Measurements from ENCODE around the gene KIF26A. TPM values are rescaled to one million over a fixed set of nuclear protein-coding genes. Genes with fewer than 3 reads are reported as not detected.

KIF26A gene
- total RNA-seq, 1 donor from 2014 or later, result 0.46 TPM

DNA sequence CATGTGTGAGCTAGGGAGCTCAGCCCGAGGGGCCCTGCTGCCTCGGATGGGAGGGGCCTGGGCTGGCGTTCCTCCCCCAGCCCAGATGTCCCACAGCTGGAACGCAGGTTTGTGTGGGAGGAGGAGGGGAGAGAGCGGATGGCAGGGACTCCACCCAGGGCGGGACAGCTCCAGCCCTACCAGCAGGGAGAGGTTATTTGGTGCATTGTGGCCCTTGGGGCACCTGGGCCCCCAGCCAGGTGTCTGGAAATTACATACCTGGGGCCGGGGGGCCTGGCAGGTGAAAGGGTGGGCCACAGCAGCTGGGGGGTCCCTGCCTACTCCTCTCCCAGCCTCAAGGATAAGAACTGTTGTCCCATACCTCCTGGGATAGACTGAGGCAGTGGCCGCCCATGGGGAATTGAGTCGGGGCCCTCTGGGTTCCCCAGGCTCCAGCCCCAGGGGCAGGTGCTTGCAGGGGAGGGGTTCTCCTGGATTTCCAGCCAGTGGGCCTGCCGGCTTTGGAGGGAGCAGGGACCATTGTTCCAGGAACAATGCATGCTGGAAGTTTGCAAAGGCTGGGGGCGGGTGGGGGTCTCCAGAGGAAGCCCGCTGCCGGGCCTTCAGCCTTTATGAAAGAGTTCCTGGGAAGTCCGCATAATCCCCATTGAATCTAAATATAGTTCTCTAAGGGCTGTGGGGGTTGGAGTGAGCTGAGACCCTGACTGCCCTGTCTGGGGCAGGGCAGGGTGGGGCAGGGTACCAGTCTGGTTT is 1.2 kb downstream of the KIF26A start:
- DNase-seq (ENCODE audit: low read depth), result no peak
- H3K4me3 ChIP-seq (ENCODE audit: low read depth, low read length), result no peak overlapping the region
- TF ChIP-seq, protein P1, sequence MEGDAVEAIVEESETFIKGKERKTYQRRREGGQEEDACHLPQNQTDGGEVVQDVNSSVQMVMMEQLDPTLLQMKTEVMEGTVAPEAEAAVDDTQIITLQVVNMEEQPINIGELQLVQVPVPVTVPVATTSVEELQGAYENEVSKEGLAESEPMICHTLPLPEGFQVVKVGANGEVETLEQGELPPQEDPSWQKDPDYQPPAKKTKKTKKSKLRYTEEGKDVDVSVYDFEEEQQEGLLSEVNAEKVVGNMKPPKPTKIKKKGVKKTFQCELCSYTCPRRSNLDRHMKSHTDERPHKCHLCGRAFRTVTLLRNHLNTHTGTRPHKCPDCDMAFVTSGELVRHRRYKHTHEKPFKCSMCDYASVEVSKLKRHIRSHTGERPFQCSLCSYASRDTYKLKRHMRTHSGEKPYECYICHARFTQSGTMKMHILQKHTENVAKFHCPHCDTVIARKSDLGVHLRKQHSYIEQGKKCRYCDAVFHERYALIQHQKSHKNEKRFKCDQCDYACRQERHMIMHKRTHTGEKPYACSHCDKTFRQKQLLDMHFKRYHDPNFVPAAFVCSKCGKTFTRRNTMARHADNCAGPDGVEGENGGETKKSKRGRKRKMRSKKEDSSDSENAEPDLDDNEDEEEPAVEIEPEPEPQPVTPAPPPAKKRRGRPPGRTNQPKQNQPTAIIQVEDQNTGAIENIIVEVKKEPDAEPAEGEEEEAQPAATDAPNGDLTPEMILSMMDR (conservative IDR thresholded peaks at IDR 0.05; ENCODE audit: low read depth, low read length), result no peak

- DNase-seq (ENCODE audit: low read depth), result no peak
- no peak overlapping the region for H3K4me3 ChIP-seq (ENCODE audit: low read depth, low read length)
- TF ChIP-seq, protein P1 (conservative IDR thresholded peaks at IDR 0.05; ENCODE audit: low read depth, low read length), result no peak
These were observed 1.8 kb downstream of the KIF26A start for GRCh38 chr14:104140213-104140462.

- TF ChIP-seq, protein P1 (conservative IDR thresholded peaks at IDR 0.05; ENCODE audit: low read depth, low read length), result no peak
- DNase-seq (ENCODE audit: low read depth), result no peak
These were observed 2.3 kb downstream of the KIF26A start for GRCh38 chr14:104140463-104141331.

GRCh38 chr14:104141621-104142091 is 3.3 kb downstream of the KIF26A start:
- H3K4me3 ChIP-seq (ENCODE audit: low read depth, low read length), result no peak overlapping the region
- DNase-seq (ENCODE audit: low read depth), result no peak
- TF ChIP-seq, protein P1 (conservative IDR thresholded peaks at IDR 0.05; ENCODE audit: low read depth, low read length), result no peak

More at GRCh38 chr14:104140463-104141331, 2.3 kb downstream of the KIF26A start:
- H3K4me3 ChIP-seq (ENCODE audit: low read depth, low read length), result no peak overlapping the region

GRCh38 chr14:104142136-104142945 is 4.0 kb downstream of the KIF26A start:
- no peak for DNase-seq (ENCODE audit: low read depth)
- TF ChIP-seq, protein P1 (conservative IDR thresholded peaks at IDR 0.05; ENCODE audit: low read depth, low read length), result no peak
- H3K4me3 ChIP-seq (ENCODE audit: low read depth, low read length), result no peak overlapping the region

GRCh38 chr14:104142946-104143470 is 4.6 kb downstream of the KIF26A start:
- H3K4me3 ChIP-seq (ENCODE audit: low read depth, low read length), result no peak overlapping the region
- DNase-seq (ENCODE audit: low read depth), result no peak
- TF ChIP-seq, protein P1 (conservative IDR thresholded peaks at IDR 0.05; ENCODE audit: low read depth, low read length), result no peak

Data from epithelial cell of proximal tubule (primary cell).